Transverse colon (tissue), 3 donors: Measurements from ENCODE around the gene VMAC.

Experiments
- CTCF ChIP-seq, 5 experiments: fragments of 200-600 bp in 3 of 5; fragments of 450-650 bp in 2 of 5; sonication (generic) in 3 of 5; IDR thresholded peaks; 1 replicate in 2 of 5; 2 replicates in 3 of 5; pipeline ENCODE4 v1.5.1; 2016 to 2017; ENCODE audit warnings: antibody characterized with exemption in 5 of 5, inconsistent platforms in 3 of 5, mild to moderate bottlenecking in 2 of 5, moderate library complexity in 1 of 5
- POLR2A ChIP-seq: fragments of 450-650 bp; IDR thresholded peaks from one replicate; pipeline ENCODE4 v1.6.1; 2016; ENCODE audit warnings: antibody characterized with exemption, mild to moderate bottlenecking, moderate library complexity

DNA sequence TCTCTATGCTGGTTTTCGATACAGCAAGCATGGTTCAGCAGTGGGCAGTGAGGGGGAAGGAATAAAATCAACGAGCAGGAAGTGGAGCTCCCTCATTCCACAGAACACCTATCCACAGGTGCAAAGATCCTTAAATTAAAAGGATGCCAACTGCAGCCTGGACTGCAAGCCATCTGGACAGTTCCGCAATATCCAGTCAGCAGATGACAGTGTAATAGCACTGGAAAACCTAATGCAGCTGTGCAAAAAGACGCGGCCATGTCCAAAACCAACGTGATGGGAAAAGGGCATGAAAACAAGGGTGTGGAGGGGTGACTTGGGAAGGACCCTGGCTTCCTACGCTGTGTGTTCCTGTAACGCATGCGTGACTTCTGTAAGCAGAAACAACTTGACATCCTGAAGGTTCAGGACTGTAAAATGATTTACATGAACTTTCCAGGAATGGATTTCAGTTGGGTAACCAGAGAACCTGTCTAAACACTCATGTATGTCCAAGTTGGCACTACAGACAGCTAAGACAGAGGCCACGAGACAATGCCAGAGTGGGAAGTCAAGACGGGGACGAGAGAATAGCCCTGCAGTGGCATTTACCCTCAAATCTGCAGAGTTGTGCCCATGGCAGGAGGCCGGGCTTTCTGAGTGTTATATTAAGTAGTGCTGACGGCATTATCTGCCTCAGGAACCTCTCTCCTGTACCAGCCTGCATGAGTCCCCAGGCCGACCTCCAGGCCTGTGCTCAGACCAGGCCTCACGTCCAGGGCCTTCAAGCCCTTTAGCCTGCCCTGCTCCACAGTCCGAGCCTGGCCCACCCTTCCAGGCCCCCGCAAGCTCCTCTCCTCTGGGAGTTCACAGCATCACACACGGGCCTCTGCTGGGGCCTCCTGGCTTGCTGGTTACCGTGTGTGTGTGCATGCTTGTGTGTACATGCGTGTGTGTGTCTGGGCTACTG lies 35.9 kb downstream of the VMAC start:
- TF ChIP-seq POLR2A (no peak), CTCF (IDR thresholded peaks at IDR 0.05) (no peak)
